HG03159 (cell line): Measurements from ENCODE around the gene OGDHL.
"Not testable (repeated sequence)": the region's sequence is repeated elsewhere in the genome, so short reads cannot be mapped to it uniquely, and the experiment has no call there.

Experiments
- ATAC-seq: cut with Tn5 transposase; IDR thresholded peaks from one replicate; pipeline ENCODE4 v1.9.1; 2021; ENCODE audit warnings: mild to moderate bottlenecking, moderate library complexity; ENCODE audit not compliant: unreplicated experiment

The OGDHL gene

DNA sequence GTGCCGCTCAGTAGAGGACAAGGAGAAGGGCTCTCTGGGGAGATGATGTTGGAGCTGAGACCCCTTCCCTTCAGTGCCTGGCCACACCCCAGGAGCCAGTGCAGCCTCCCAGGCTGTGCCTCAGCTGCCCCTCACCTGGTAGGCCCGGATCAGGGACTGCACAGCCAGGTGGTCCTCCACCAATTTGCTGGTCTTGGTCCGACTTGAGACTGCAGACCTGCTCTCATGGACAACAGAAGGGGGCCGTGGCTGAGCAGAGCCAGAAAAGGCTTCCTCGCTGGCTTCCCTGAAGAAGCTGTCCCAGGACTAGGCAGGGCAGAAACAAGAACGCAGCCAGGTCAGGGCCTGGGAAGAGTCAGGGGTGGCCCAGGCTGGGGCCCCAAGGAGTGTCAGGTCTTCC lies 5.5 kb downstream of the OGDHL start:
- ATAC-seq, result no peak

DNA sequence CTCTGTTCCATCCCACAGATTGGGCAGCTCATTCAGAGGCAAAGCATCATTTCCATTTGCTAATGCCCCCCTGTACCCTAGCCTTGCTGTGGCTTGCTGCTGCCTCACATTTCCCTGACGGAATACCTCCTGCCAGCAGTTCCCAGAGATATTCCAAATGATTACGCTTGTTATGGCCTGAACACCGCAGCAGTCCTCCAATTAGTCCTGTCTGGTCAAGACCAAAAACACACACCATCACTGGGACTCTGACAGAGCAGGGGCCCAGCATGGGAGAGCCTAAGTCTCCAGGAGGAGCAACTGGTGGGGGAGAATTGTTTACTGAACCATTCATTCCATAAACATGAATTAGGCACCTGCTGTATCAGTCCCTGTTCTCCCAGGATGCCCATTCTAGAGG lies 6.1 kb downstream of the OGDHL start:
- no peak for ATAC-seq

DNA sequence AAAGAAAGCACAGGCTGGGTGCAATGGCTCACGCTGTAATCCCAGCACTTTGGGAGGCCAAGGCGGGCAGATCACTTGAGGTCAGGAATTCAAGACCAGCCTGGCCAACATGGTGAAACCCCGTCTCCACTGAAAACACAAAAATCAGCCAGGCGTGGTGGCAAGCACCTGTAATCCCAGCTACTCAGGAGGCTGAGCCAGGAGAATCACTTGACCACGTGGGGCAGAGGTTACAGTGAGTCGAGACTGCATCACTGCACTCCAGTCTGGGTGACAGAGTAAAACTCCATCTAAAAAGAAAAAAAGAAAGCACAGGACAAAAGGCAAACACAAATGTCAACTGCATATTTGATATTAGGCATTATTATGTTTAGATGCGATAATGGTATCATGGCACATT lies 7.2 kb downstream of the OGDHL start:
- ATAC-seq, result not testable (repeated sequence)

DNA sequence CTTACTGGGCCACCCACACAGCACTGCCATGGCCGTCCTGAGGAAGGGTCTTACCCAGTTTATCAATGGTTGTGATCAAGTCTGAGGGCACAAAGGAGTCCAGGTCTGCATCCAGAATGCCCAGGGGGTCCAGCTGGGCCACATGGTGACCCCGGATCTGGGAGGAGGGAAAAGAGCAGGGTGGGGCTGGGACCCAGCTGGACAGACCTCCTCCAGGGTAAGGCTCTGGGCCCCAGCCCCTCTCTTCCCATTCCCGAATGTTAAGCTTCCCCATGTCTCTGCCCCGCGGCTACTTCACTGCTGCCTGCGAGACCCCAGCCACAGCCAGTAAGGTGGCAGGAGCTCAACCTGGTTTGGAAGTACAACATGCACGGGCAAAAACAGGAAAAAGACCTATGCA lies 9.5 kb downstream of the OGDHL start:
- ATAC-seq, result no peak

DNA sequence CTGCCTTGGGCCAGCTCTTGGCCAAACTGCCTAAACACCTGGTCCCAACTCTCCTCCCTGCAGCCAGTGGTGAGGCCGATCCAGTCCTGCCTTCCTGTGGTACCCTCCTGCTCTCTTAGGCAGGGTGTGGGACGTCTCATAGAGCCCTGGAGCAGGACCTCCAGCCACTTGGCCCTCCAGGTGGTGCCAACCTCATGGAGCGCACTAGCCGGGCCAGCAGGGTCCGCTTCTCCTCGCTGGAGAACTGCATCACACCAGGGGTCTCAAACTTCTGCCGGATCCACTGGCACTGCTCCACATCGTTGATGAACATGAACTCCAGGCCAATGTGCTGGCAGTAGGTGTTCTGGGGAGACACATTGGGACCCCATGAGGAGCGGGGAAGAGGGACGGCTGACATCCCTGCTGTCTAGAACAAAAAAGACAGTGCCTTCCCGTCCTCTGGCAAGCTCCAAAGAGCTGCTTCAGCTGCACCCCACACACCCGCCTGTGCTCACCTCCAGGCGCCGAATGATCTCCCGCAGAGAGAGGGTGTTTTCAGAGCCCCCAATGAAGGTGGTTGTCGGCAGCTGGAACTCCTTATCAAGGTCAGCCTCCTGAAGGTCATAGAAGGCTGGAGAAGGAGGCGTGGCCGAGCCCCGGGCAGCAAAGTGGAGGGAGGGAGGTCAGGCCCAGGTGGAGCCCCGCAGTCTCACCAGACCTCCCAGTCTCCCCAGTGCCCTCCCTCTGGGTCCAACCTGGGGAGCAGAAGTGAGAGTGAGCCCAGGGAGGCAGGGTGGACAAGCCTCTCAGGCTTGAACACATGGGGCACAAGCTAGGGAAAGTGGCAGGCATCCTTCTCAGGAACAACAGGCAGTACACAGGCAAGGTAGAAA lies 10.2 kb downstream of the OGDHL start:
- ATAC-seq, result no peak

DNA sequence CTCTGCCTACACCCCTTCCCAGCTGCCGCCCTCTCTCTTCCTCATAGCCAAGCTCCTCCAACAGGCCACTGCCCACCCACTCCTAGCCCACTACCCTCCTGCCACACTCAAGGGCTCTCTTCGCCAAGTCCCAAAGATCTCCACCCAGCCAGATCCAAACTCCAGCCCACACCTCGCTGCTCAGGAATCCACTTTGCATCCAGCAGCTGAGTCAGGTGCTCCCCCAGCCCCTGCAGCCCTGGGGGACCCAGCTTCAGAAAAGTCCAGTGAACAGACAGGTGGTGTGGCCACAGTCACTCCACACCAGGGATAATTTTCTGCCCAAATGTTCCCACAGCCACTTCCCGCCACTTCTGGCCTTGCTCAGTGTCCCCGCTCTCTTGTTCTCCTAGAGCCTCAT lies 10.9 kb downstream of the OGDHL start:
- no peak for ATAC-seq

DNA sequence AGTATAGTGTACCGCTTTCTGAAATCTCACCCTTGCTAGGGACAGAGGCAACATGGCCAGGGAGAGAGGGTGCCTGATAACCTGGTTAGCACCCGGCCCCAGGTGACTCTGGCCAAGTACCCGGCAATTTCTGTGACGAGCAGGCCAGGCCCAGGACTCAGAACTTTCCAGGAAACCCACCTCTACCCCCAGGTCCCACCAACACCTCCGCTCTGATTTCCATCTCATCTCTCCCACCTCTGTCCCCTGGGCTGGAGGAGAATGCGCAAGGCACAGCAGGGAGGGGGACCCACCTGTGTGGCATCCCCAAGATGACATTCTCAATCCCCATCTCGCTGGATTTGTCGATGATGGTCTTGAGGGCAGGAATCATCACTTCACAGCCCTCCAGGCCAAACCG lies 11.6 kb downstream of the OGDHL start:
- ATAC-seq, result no peak

DNA sequence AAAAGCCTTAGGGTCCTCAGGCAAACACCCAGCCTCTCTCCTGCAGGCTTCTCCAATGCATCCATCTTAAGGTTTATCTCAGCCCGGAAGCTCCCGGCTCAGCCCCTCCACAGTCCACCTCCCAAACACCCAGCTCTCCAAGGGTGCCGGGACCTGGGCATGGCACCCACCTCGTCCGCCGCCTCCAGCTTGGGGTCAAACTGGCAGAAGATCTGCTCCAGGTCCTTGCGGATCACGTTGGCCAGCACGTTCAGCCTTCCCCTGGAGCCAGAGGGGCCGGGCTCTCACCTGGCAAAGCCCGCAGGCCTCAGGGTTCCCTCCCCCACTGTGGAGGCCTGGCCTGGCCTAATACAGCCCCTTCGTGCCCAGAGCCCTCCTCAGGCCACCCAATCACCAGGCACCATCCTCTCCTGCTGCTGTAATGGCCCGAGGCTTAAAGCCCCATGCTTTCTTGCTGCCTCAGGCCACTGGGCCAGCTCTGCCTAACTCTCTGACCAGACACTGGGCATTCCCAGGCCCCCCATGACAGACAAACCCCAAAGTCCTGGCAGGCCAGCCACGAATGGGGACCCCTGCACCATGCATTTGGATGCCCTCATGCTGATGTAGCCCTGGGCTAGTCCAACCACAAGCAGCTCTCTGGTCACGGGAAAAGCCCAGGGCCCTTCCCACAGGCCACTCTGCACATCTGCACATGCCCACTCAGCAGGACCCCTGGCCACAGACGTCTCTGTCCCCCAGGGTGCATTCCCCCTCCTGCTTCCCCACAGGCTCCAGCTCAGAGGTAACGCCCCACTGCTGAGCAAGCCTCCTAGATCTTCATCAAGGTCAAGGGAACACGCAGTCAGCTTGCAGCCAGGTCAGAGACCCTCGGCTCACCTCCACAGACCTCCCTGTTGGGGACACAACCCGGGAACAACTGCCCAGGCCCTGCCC lies 12.3 kb downstream of the OGDHL start:
- ATAC-seq, result no peak

DNA sequence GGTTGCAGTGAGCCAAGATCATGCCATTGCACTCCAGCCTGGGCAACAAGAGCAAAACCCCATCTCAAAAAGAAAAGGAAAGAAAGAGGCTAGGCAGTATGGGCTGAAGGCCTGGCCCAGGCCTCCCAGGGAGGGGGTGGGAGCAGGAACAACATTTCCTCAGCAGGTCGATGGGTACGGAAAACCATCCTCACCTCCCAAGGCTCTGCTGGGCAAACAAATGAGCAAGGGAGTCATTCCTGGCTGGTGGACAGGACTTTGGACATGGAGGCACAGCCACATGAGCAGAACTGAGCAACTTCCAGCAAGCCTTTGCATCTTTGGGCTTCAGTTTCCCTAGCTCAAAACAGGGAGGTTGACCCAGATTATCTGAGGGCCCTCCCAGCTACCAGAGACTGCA lies 13.0 kb downstream of the OGDHL start:
- ATAC-seq, result no peak

DNA sequence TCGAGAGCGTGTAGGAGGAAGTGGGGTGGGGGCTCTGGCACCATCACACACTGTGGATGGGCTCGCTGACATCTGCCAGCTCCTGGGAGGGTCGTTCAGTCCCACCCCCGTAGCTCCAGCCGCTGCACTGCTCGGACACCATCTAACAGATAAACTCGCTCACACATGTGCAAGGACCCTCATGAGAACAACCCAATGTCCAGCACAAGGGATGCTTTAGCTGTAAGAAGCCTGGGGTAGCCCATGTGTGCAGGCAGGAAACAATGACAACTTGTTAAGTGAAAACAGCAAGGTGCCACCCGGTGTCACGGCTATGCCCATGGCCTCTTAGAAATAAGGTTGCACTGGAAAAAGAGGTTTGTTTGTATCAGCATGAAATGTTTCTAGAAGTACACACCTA lies 14.1 kb downstream of the OGDHL start:
- no peak for ATAC-seq

DNA sequence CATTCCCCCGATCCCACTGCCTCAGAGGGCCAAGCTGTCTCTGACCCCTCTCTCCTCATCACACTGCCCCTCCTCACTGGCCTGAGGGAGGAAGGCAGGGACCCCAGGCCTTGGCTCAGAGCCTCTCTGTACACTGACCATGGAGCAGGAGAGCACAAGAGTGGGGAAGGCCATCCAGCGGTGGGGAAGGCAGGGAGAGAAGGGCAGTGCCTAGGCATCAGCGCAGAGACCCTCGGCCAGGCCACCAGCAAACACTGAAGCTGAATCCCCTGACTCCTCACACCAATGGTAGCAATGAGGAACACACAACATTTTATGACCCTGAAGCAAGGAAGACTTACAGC lies 14.8 kb downstream of the OGDHL start:
- no peak for ATAC-seq

DNA sequence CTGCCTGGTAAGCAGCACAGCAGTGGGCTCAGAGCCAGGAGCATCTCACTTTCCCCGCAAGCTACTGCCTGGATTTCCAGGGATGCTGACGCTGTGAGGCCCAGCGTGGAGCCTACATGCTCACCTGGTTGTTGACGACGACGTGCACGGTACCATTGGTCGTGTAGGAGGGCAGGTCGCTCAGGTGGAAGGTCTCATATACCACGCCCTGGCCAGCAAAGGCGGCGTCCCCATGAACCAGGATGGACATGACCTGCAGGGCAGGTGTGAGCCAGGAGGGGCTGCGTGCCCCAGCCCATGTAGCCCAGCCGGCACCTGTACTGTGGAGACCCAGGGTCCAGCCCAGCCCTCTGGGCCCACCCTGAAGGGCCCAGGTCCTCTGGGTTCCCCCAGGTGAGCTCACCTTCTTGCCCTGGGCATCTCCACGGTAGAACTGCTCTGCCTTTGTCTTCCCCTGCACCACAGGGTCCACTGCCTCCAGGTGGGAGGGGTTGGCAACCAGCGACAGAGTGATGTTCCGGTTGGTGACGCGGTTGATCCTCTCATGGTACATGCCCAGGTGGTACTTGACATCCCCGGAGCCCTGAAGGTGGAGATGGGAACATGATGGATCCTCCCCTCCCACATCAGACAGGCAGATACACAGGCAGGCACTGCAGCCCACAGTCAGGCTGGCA lies 15.4 kb downstream of the OGDHL start:
- no peak for ATAC-seq

DNA sequence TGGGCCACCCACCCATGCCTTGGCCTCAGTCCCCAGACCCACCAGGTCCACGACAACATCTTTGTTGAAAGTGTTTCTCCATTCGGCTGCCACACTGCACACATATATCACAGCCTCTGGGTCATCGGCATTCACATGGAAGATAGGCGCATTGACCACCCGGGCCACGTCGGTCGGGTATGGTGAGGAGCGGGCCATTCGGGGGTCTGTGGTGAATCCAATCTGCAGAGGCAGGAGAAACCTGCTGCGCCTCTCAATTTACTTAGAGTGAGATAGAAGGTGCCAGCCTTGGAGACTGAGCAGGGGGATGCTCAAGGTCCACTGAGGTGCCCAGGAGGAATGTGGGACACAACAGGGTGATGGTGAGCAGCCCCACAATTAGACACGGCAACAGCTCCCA lies 16.4 kb downstream of the OGDHL start:
- ATAC-seq, result no peak

DNA sequence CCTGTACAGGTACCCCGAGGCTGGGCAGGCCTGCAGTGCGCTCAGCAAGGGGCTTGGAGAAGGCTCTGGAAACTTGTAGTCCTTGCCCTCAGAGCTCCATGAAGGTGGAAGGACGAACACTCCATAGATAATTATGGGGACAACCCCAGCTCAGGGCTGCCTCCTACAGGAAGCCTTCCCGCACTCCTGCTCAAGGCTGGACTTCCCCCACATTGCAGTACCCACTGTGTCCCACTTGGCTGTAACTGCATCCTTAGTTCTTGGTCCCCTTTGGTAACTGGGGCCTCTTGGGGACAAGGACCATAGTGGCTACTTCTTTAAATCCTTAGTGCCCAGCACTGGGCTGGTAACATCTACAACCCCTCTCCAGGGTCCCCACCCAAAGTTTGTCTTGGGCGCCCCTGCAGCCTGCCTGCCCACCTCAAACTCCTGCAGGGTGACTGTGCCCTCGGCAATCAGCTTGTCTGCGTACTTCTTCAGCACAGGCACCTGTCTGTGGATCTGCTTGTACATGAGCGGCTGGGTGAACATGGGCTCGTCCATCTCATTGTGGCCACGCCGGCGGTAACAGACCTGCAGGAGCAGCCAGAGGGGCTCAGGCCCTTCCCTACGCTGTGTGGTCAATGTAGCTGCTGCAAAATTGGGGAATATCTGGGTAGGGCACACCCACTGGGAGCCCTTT lies 17.1 kb downstream of the OGDHL start:
- no peak for ATAC-seq

DNA sequence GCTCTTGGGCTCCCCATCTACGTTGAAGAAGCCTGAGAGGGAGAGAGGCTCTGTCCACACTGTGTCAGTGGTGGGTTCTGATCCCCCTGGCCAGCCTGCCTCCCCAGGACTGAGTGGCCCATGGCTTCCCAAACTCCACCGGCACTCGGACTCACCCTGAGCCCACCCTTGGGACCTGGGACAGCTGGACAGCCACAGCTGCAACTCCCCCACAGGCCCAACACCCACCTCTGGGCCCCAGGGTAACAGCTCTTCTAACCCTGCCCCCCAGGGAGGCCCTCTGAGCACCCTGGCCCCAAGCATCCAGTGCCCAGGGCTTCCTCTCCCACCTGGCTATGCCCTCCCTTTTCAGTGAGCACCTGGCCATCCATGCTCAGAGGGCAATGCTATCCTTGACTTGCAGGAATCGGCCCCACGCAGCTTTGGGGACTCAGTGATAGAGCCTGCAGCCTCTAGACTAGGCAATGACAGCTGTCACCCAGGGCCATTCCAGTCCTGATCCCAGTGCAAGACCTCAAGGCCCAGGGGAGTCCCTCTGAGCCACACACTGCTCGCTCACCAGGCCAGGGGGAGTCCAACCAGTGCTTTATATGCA lies 17.9 kb downstream of the OGDHL start:
- ATAC-seq, result no peak

DNA sequence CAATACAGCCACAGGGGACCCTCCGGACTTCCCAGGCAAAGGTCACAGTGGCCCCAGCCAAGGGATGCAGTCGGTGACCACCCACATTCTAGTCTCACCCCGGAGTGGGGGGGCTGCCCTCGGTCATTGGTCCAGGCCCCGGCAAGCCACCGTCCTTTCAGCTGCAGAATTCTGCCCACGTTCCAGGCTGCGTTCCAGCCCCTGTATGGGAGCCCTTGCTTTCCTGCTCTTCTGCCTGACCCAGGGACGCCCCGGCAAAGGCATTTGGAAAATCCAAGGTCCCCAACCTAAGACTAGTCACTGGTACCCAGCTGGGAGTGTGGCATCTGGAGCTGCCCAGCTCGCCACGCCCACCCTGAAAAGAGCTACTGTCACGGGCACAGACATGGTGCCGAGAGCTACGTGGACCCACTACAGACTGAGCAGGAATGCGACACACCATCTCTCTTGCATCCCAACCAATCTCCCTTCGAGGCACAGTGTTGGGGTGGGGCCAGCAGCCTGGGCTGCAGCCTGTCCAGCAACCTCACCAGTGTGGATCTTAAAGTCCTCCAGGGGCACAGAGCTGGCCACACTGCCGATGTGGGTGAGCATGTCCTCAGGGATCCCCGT lies 18.6 kb downstream of the OGDHL start:
- no peak for ATAC-seq

DNA sequence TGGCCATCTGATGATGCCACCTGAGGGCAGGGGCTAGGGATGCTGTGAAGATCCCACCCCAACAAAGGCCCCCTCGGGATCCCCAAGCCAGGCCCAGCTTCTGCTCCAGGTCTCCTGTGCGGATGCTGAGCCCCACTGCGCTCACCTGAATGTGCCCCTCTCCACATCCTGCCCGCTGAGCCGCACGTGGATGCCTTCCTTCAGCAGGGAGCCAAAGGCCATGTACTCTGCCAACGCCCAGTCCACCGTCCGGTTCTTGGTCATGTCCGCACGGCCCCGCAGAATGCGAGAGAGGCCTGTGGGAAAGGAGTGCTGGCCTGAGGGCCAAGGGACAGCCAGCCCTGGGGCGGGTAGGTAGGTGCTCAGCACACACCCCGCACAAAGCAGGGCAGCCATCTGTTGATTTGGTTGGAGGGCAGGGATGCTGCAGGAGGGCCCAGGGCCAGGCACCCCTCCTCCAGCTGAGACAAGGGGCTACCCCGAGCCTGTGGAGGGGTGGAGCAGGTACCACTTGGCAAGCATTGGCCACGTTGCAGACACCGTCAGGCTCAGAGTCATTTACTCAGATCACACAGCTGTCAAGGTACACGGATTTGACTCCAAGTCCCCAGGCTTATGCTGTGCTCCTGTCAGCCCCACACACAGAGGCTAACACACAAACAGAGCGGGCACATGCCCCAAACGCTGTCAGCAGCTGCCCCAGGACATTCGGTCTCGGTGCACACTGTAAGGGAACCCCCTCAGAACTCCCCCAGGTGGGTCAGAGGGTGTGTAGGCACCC lies 19.2 kb downstream of the OGDHL start:
- ATAC-seq, result no peak

DNA sequence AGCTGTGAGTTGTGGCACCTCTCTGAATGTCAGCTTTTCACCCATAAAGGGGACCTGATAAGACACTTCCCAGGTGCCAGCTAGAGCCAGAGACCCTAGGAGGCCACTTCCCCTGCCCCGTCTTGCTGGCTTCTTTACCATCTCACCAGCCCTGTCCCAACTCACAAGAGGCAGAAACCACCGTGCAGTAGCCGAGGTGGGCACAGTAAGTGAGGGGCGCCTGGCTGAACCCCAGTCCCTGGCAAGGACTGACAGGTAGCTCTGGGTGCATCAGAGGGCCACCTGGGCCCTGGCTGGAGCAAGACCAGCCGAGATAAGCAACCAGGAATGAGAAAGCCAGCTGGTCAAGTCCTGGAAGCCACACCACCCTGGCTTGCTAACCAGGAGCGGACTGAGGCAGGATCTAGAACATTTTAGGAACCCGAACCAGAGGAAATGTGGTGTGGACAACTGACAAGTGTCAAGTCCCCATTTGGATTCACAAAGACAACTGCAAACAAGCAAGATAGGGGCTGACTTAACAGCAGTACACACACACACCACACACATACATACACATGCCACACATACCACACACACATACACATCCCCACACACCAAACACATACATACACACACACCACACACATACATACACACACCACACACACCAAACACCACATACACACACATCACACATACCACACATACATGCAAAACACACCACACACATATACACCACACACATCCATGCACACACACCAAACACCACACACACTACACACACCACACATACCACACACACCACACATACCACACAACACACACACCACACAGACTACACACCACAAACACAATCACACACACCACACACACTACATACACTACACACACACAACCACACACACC lies 20.8 kb downstream of the OGDHL start:
- no peak for ATAC-seq
